ENCODE data around the gene ZNF629.

Gene ZNF629

DNA sequence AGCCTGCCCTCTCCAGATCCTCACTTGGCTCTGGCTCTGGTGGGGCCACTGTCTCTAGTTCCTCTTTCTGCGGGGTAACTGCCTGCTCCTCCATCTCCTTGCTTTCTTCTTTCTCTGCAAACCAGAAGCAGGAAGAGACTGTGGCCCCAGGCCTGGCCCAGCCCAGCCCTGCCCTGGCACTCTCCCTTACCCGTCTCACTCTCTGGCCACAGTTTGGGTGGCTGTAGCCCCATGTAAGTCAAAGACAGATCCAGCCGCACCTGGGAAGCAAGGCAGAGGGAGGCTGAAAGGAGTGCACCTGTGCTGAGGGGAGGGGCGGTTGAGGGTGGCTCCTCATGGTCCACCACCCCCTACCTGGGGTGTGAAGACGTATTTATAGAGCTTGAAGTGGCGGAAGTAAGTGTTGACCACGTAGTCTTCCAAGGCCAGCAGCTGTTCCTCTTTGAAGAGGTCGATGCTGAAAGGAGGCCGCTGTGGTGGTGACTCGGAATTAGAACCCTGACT is 28.0 kb downstream of the ZNF629 start:
- peaks cover 29% of the 10 kb centered on the region for H3K4me1 Mint-ChIP-seq
- peaks cover 31% of the 10 kb centered on the region for H3K36me3 Mint-ChIP-seq (ENCODE audit: low read depth)
- no peaks in the 10 kb centered on the region for H3K9me3 Mint-ChIP-seq
- DNase-seq: no peak
- TF ChIP-seq, protein P1, sequence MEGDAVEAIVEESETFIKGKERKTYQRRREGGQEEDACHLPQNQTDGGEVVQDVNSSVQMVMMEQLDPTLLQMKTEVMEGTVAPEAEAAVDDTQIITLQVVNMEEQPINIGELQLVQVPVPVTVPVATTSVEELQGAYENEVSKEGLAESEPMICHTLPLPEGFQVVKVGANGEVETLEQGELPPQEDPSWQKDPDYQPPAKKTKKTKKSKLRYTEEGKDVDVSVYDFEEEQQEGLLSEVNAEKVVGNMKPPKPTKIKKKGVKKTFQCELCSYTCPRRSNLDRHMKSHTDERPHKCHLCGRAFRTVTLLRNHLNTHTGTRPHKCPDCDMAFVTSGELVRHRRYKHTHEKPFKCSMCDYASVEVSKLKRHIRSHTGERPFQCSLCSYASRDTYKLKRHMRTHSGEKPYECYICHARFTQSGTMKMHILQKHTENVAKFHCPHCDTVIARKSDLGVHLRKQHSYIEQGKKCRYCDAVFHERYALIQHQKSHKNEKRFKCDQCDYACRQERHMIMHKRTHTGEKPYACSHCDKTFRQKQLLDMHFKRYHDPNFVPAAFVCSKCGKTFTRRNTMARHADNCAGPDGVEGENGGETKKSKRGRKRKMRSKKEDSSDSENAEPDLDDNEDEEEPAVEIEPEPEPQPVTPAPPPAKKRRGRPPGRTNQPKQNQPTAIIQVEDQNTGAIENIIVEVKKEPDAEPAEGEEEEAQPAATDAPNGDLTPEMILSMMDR (IDR thresholded peaks at IDR 0.05): no peak
- peak overlapping the region; percentile 26 for H3K27ac Mint-ChIP-seq
- H3K4me3 Mint-ChIP-seq: no peak overlapping the region
- H3K27me3 Mint-ChIP-seq (ENCODE audit: low read depth, poor library complexity): no peaks in the 10 kb centered on the region

DNA sequence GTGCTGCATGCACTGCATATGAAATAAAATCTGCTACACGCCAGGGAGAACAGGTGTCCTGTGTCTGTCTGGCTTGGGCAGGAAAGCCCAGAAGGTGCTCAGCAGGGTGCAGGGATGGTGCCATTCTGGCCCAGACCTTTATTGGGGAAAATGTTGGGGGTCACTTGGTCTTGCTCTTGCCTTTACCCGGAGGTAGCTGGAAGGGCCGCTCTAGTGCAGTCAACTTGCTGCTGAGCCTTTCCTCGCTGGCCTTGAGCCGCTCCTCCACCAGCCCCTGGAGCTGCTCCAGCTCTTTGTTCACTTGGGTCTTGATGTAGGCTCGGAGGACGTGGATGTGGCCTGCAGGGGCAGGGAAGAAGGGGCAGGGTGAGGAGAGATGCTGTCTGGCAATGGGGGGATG is 29.7 kb downstream of the ZNF629 start:
- TF ChIP-seq, protein P1 (IDR thresholded peaks at IDR 0.05): no peak
- Mint-ChIP-seq H3K9me3 (no peaks in the 10 kb centered on the region), H3K4me1 (peaks cover 14% of the 10 kb centered on the region), H3K27ac (no peak overlapping the region), H3K27me3 (ENCODE audit: low read depth, poor library complexity) (no peaks in the 10 kb centered on the region), H3K4me3 (no peak overlapping the region), H3K36me3 (ENCODE audit: low read depth) (peaks cover 18% of the 10 kb centered on the region)
- no peak for DNase-seq

DNA sequence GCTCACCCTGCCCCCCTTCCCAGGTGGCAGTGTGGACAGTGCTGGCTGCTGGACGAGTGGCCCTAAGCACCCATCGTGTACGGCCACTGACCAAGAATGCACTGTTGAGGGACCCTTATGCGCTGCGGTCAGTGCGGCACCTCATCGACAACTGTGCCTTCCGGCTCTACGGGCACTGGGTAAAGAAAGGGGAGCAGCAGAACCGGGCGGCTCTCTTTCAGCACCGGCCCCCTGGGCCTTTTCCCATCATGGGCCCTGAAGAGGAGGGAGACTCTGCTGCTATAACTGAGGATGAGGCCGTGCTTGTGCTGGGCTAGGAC is 30.3 kb downstream of the ZNF629 start:
- peaks cover 18% of the 10 kb centered on the region for H3K36me3 Mint-ChIP-seq (ENCODE audit: low read depth)
- no peak overlapping the region for H3K27ac Mint-ChIP-seq
- TF ChIP-seq, protein P1 (IDR thresholded peaks at IDR 0.05): no peak
- H3K4me1 Mint-ChIP-seq: peaks cover 14% of the 10 kb centered on the region
- H3K4me3 Mint-ChIP-seq: no peak overlapping the region
- no peaks in the 10 kb centered on the region for H3K27me3 Mint-ChIP-seq (ENCODE audit: low read depth, poor library complexity)
- no peaks in the 10 kb centered on the region for H3K9me3 Mint-ChIP-seq
- no peak for DNase-seq

DNA sequence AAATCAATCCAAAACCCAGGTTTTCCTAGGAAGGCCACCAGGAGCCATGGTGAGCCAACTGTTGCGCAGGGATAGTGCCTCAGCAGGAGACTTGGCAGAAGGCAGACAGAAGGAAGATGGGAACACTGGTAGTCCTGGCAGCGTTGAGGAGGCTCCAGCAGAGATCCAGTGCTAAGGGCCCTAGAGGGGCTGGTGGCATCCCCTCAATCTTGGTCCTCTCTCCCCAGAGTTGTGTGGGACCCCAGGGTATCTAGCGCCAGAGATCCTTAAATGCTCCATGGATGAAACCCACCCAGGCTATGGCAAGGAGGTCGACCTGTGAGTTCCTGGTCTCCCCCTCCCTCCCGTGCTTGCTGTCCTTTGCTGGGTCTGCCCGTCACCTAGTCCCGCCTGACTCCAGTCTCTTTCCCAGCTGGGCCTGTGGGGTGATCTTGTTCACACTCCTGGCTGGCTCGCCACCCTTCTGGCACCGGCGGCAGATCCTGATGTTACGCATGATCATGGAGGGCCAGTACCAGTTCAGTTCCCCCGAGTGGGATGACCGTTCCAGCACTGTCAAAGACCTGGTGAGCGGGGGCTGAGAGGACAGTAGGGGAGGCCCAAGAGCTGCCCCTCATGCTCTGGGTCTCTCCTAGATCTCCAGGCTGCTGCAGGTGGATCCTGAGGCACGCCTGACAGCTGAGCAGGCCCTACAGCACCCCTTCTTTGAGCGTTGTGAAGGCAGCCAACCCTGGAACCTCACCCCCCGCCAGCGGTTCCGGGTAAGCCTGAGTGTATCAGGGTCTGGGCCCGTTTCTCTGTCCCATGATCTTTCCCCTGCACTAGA is 30.8 kb downstream of the ZNF629 start:
- DNase-seq: no peak
- H3K4me3 Mint-ChIP-seq: no peak overlapping the region
- no peaks in the 10 kb centered on the region for H3K9me3 Mint-ChIP-seq
- TF ChIP-seq, protein P1 (IDR thresholded peaks at IDR 0.05): no peak
- H3K4me1 Mint-ChIP-seq: peaks cover 12% of the 10 kb centered on the region
- peak overlapping the region; percentile 38 for H3K27ac Mint-ChIP-seq
- H3K27me3 Mint-ChIP-seq (ENCODE audit: low read depth, poor library complexity): no peaks in the 10 kb centered on the region
- peaks cover 23% of the 10 kb centered on the region for H3K36me3 Mint-ChIP-seq (ENCODE audit: low read depth)

DNA sequence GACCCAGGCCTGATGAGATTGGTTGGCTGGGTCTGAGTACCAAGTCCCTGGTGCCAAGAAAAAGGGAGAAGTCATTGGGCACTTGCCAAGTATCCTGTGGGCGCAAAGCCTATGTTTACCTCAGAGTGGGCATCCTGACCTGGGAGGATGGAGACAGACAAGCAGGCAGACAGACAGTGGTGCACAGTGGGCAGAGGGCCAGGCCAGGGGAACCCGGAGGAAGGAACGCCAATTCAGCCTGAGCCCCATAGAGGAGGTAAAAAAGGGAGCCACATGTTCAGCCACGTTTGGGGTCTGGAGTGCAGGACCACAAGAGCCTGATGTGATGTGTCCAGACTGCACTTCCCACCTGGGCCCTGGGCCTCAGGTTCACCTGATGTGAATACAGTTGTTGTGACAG is 33.4 kb downstream of the ZNF629 start:
- H3K27ac Mint-ChIP-seq: no peak overlapping the region
- peaks cover 14% of the 10 kb centered on the region for H3K4me1 Mint-ChIP-seq
- no peak overlapping the region for H3K4me3 Mint-ChIP-seq
- DNase-seq: no peak
- TF ChIP-seq, protein P1 (IDR thresholded peaks at IDR 0.05): no peak
- H3K27me3 Mint-ChIP-seq (ENCODE audit: low read depth, poor library complexity): no peaks in the 10 kb centered on the region
- peaks cover 13% of the 10 kb centered on the region for H3K36me3 Mint-ChIP-seq (ENCODE audit: low read depth)
- H3K9me3 Mint-ChIP-seq: no peaks in the 10 kb centered on the region
